Cardiac muscle cell (in vitro differentiated cells and primary cell): Measurements from ENCODE around the gene TMSB10. TPM values are rescaled to one million over a fixed set of nuclear protein-coding genes. Genes with fewer than 3 reads are reported as not detected.

Source experiments
- DNase-seq, 2 donors: peaks; one replicate each; pipeline versions ENCODE4 v3.0.0 to v3.0.0-alpha.2; 2010 to 2017; ENCODE audit warnings: low read depth in 1 of 2, low spot score in 1 of 2
- H3K27ac ChIP-seq: fragments of 200-600 bp; sonication (generic); 2 replicates; pipeline ENCODE4 v1.5.1; 2016
- H3K27me3 ChIP-seq: fragments of 200-600 bp; sonication (generic); 2 replicates; pipeline ENCODE4 v1.6.0; 2016; ENCODE audit warnings: control low read depth
- H3K36me3 ChIP-seq: fragments of 200-600 bp; sonication (generic); 2 replicates; pipeline ENCODE4 v1.5.1; 2016; ENCODE audit warnings: control low read depth
- H3K4me1 ChIP-seq: fragments of 200-600 bp; sonication (generic); 2 replicates; pipeline ENCODE4 v1.8.1; 2017; ENCODE audit warnings: low read depth, mild to moderate bottlenecking, mixed run types
- H3K4me3 ChIP-seq: fragments of 200-600 bp; sonication (generic); 2 replicates; pipeline ENCODE4 v1.5.1; 2016; ENCODE audit warnings: mild to moderate bottlenecking
- H3K9me3 ChIP-seq: fragments of 200-600 bp; sonication (generic); 2 replicates; pipeline ENCODE4 v1.5.1; 2017; ENCODE audit warnings: low read depth, mild to moderate bottlenecking, control low read depth
- CTCF ChIP-seq: IDR thresholded peaks from 2 replicates; pipeline ENCODE4 v1.5.1; 2012; ENCODE audit warnings: low read depth, mild to moderate bottlenecking, low read length
- polyA plus RNA-seq: library from polyadenylated mRNA; unstranded; fragments of >200 nt; fragmentation: Nextera tagmentation; extraction: Ambion mirVana; gene quantifications from 2 replicates; pipeline ENCODE4 v1.2.1, GENCODE V29; 2016
- total RNA-seq: library from RNA; depleted of rRNA; stranded (reverse); fragments of >200 nt; gene quantifications from 2 replicates; pipeline ENCODE4 v1.2.3, GENCODE V29; 2016

TMSB10 gene
- total RNA-seq (1,740 and 1,976 TPM in 2 replicates), polyA plus RNA-seq (1,175 and 1,282 TPM in 2 replicates)

- peak within 1 kb of the TSS; percentile 71 for H3K4me3 ChIP-seq
- no peaks in the 10 kb centered on the region for H3K27me3 ChIP-seq
- TF ChIP-seq CTCF, result no peak
- H3K4me1 ChIP-seq, result no peaks in the 10 kb centered on the region
- DNase-seq, result peak; percentile 89
- H3K27ac ChIP-seq, result peak within 1 kb of the TSS; percentile 7
- no peaks in the 10 kb centered on the region for H3K36me3 ChIP-seq
- H3K9me3 ChIP-seq, result no peaks in the 10 kb centered on the region
Measured at GRCh38 chr2:84905181-84906107, at the start of gene TMSB10. TSS of gene TMSB10 (plus strand) at chr2:84905656.

- no peak overlapping the region for H3K4me3 ChIP-seq
- no peak for TF ChIP-seq CTCF
- H3K27ac ChIP-seq, result no peak overlapping the region
- DNase-seq, result no peak
- no peaks in the 10 kb centered on the region for H3K9me3 ChIP-seq
- no peaks in the 10 kb centered on the region for H3K4me1 ChIP-seq
- H3K27me3 ChIP-seq, result no peaks in the 10 kb centered on the region
- no peaks in the 10 kb centered on the region for H3K36me3 ChIP-seq
Measured at GRCh38 chr2:84855731-84856130, 49.7 kb upstream of the TMSB10 start.

- no peak for DNase-seq
Measured at GRCh38 chr2:84856787-84857186, 48.7 kb upstream of the TMSB10 start.

GRCh38 chr2:84857566-84857965, 47.9 kb upstream of the TMSB10 start:
- Histone ChIP-seq H3K4me1 (no peaks in the 10 kb centered on the region), H3K36me3 (no peaks in the 10 kb centered on the region), H3K9me3 (no peaks in the 10 kb centered on the region), H3K4me3 (no peak overlapping the region), H3K27me3 (peaks cover 6% of the 10 kb centered on the region), H3K27ac (no peak overlapping the region)
- TF ChIP-seq CTCF, result no peak
- no peak for DNase-seq

More at GRCh38 chr2:84856787-84857186, 48.7 kb upstream of the TMSB10 start:
- Histone ChIP-seq H3K27ac (no peak overlapping the region), H3K36me3 (no peaks in the 10 kb centered on the region), H3K9me3 (no peaks in the 10 kb centered on the region), H3K4me3 (no peak overlapping the region), H3K4me1 (no peaks in the 10 kb centered on the region), H3K27me3 (peaks cover 2% of the 10 kb centered on the region)
- TF ChIP-seq CTCF, result no peak

- TF ChIP-seq CTCF, result peak; percentile 42
- Histone ChIP-seq H3K27me3 (peaks cover 6% of the 10 kb centered on the region), H3K4me3 (no peak overlapping the region), H3K9me3 (no peaks in the 10 kb centered on the region), H3K4me1 (no peaks in the 10 kb centered on the region), H3K27ac (no peak overlapping the region), H3K36me3 (no peaks in the 10 kb centered on the region)
- DNase-seq, result peak; percentile 18 to 24
Measured at GRCh38 chr2:84858123-84858522, 47.3 kb upstream of the TMSB10 start.
